H9 (cell line): Measurements from ENCODE around the gene APP. TPM values are rescaled to one million over a fixed set of nuclear protein-coding genes. Genes with fewer than 3 reads are reported as not detected.

Source experiments
- DNase-seq: peaks from one replicate; pipeline ENCODE4 v3.0.0-alpha.2; 2017
- H2AFZ ChIP-seq: one replicate; pipeline ENCODE4 v1.6.1; 2013; ENCODE audit warnings: mild to moderate bottlenecking, low read length, control low read depth, moderate library complexity
- H2AK5ac ChIP-seq: 2 replicates; pipeline ENCODE4 v1.6.1; 2013; ENCODE audit warnings: low read length, control low read depth, mixed read lengths; ENCODE audit not compliant: insufficient read length
- H2BK120ac ChIP-seq: one replicate; pipeline ENCODE4 v1.6.1; 2013; ENCODE audit warnings: low read depth, mild to moderate bottlenecking, low read length, control low read depth, inconsistent platforms; ENCODE audit not compliant: poor library complexity, severe bottlenecking
- H2BK12ac ChIP-seq: 2 replicates; pipeline ENCODE4 v1.6.1; 2013; ENCODE audit warnings: low read length, control low read depth, mixed read lengths, low read depth; ENCODE audit not compliant: insufficient read length
- H2BK15ac ChIP-seq: 2 replicates; pipeline ENCODE4 v1.6.1; 2013; ENCODE audit warnings: low read depth, low read length, control low read depth
- H2BK20ac ChIP-seq: one replicate; pipeline ENCODE4 v1.6.1; 2013; ENCODE audit warnings: low read depth, mild to moderate bottlenecking, low read length, control low read depth, inconsistent platforms; ENCODE audit not compliant: poor library complexity, severe bottlenecking
- H2BK5ac ChIP-seq: 2 replicates; pipeline ENCODE4 v1.6.1; 2013; ENCODE audit warnings: low read length, control low read depth, mixed read lengths; ENCODE audit not compliant: insufficient read length
- H3K14ac ChIP-seq: 2 replicates; pipeline ENCODE4 v1.6.1; 2013; ENCODE audit warnings: low read length, control low read depth; ENCODE audit not compliant: insufficient read depth
- H3K18ac ChIP-seq: 2 replicates; pipeline ENCODE4 v1.6.1; 2013; ENCODE audit warnings: low read depth, mild to moderate bottlenecking, mixed read lengths, low read length, control low read depth; ENCODE audit not compliant: insufficient read length
- H3K23ac ChIP-seq: 2 replicates; pipeline ENCODE4 v1.6.1; 2013; ENCODE audit warnings: low read length, control low read depth, mixed read lengths, low read depth; ENCODE audit not compliant: insufficient read length
- H3K23me2 ChIP-seq: 2 replicates; pipeline ENCODE4 v1.6.1; 2013; ENCODE audit warnings: low read depth, mild to moderate bottlenecking, mixed read lengths, low read length, control low read depth; ENCODE audit not compliant: insufficient read length, poor library complexity, severe bottlenecking
- H3K27ac ChIP-seq: 2 replicates; pipeline ENCODE4 v1.5.1; 2013; ENCODE audit warnings: low read length, control low read depth, mixed read lengths, low read depth; ENCODE audit not compliant: insufficient read length
- H3K27me3 ChIP-seq: 2 replicates; pipeline ENCODE4 v1.6.1; 2013; ENCODE audit warnings: low read length, control low read depth, inconsistent platforms; ENCODE audit not compliant: insufficient read depth
- H3K4ac ChIP-seq: 2 replicates; pipeline ENCODE4 v1.6.1; 2013; ENCODE audit warnings: low read depth, mild to moderate bottlenecking, control low read depth, inconsistent platforms, low read length, moderate library complexity
- H3K4me1 ChIP-seq: 2 replicates; pipeline ENCODE4 v1.6.1; 2013; ENCODE audit warnings: low read length, control low read depth, inconsistent platforms; ENCODE audit not compliant: insufficient read depth
- H3K4me2 ChIP-seq: 2 replicates; pipeline ENCODE4 v1.6.1; 2013; ENCODE audit warnings: low read length, control low read depth, mixed read lengths; ENCODE audit not compliant: insufficient read length, insufficient read depth
- H3K56ac ChIP-seq: 2 replicates; pipeline ENCODE4 v1.6.1; 2013; ENCODE audit warnings: low read depth, mild to moderate bottlenecking, mixed read lengths, low read length, control low read depth; ENCODE audit not compliant: insufficient read length
- H3K79me1 ChIP-seq: 2 replicates; pipeline ENCODE4 v1.6.1; 2013; ENCODE audit warnings: low read depth, mild to moderate bottlenecking, moderate library complexity, low read length, control low read depth, inconsistent platforms; ENCODE audit not compliant: insufficient read depth, poor library complexity, severe bottlenecking
- H3K79me2 ChIP-seq: 2 replicates; pipeline ENCODE4 v1.6.1; 2013; ENCODE audit warnings: low read length, control low read depth, inconsistent platforms; ENCODE audit not compliant: insufficient read depth
- H3K9ac ChIP-seq: 2 replicates; pipeline ENCODE4 v1.6.1; 2013; ENCODE audit warnings: low read length, control low read depth, mixed read lengths; ENCODE audit not compliant: insufficient read length; ENCODE audit errors: extremely low read depth
- H3K9me3 ChIP-seq: one replicate; pipeline ENCODE4 v1.6.1; 2013; ENCODE audit warnings: low read depth, low read length, inconsistent platforms; ENCODE audit not compliant: control insufficient read depth
- H3T11ph ChIP-seq: one replicate; pipeline ENCODE4 v1.6.1; 2013; ENCODE audit warnings: mild to moderate bottlenecking, low read length, control low read depth, inconsistent platforms
- H4K20me1 ChIP-seq: one replicate; pipeline ENCODE4 v1.6.1; 2013; ENCODE audit not compliant: control insufficient read depth, insufficient read length, insufficient read depth
- H4K5ac ChIP-seq: 2 replicates; pipeline ENCODE4 v1.6.1; 2013; ENCODE audit warnings: low read depth, mild to moderate bottlenecking, mixed read lengths, low read length, control low read depth; ENCODE audit not compliant: insufficient read length
- H4K8ac ChIP-seq: replicated peaks from 2 replicates; pipeline ENCODE4 v1.6.1; 2013; ENCODE audit warnings: low read length, control low read depth, mixed read lengths, low read depth; ENCODE audit not compliant: insufficient read length
- H4K91ac ChIP-seq: 2 replicates; pipeline ENCODE4 v1.6.1; 2013; ENCODE audit warnings: low read depth, mild to moderate bottlenecking, moderate library complexity, mixed read lengths, low read length, control low read depth; ENCODE audit not compliant: insufficient read length
- H3K27ac Mint-ChIP-seq, 3 experiments: 2 replicates in 2 of 3; 3 replicates in 1 of 3; pipeline ENCODE4 v1.8.0; 2020 to 2021; ENCODE audit warnings: mixed read lengths in 3 of 3, mild to moderate bottlenecking in 1 of 3, moderate library complexity in 1 of 3
- H3K27me3 Mint-ChIP-seq: 2 replicates; pipeline ENCODE4 v1.8.0; 2021; ENCODE audit warnings: low read depth, mild to moderate bottlenecking, moderate library complexity, mixed read lengths
- H3K36me3 Mint-ChIP-seq, 3 experiments: 2 replicates in 2 of 3; 3 replicates in 1 of 3; pipeline ENCODE4 v1.8.0; 2020 to 2021; ENCODE audit warnings: low read depth in 3 of 3, mixed read lengths in 3 of 3; ENCODE audit not compliant: insufficient read depth in 1 of 3
- H3K4me1 Mint-ChIP-seq, 2 experiments: 2 replicates each; pipeline ENCODE4 v1.8.0; 2020; ENCODE audit warnings: mixed read lengths in 2 of 2
- H3K4me3 Mint-ChIP-seq, 2 experiments: 2 replicates in 1 of 2; 3 replicates in 1 of 2; pipeline ENCODE4 v1.8.0; 2020 to 2021; ENCODE audit warnings: mild to moderate bottlenecking in 2 of 2, mixed read lengths in 2 of 2, moderate library complexity in 1 of 2
- H3K9me3 Mint-ChIP-seq, 2 experiments: 2 replicates in 1 of 2; 3 replicates in 1 of 2; pipeline ENCODE4 v1.8.0; 2020; ENCODE audit warnings: mild to moderate bottlenecking in 2 of 2, mixed read lengths in 2 of 2, moderate library complexity in 1 of 2
- WGBS: extraction: QIAGEN DNeasy Blood & Tissue Kit; methylation state at CpG from one replicate; pipeline ENCODE4 v1.1.7; 2013; ENCODE audit warnings: missing lambda C conversion rate, low lambda C conversion rate, mixed read lengths; ENCODE audit not compliant: insufficient read length; ENCODE audit errors: extremely low coverage; 5-methylcytosine and 5-hydroxymethylcytosine counted together
- total RNA-seq: library from RNA; stranded (reverse); gene quantifications from 2 replicates; pipeline ENCODE4 v1.2.1, GENCODE V29; 2021
- TF ChIP-seq, protein P1 (sequence below): fragments of 200-600 bp; sonication (generic); conservative IDR thresholded peaks from 3 replicates; pipeline ENCODE4 v1.8.0; 2021; ENCODE audit warnings: antibody characterized with exemption, mild to moderate bottlenecking

Gene APP
- total RNA-seq, 1 experiment from 2014 or later = 380 TPM

DNA sequence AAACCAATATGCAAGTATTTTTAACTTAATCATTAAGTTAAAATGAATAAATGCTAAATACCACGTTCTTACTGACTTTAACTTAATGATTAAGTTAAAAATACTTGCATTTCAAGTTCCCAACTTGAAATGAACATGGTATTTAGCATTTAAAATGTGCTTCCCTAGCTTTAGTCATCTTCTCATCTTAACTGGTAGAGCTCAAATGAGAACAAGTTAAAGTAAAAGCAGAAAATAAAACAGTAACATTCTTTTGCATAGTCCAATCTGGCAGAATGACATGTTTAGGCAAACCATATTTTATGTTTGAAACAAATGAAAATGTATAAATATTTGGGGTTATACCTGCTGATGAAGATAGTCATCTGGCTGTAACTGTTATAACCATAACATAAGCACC, 186.0 kb downstream of the APP start:
- peaks cover 42 to 43% of the 10 kb centered on the region in 2 experiments for H3K4me1 Mint-ChIP-seq
- Histone ChIP-seq H3K18ac (no peak overlapping the region), H4K20me1 (no peaks in the 10 kb centered on the region), H3T11ph (no peak overlapping the region), H3K23me2 (no peaks in the 10 kb centered on the region), H2AFZ (no peak overlapping the region), H3K79me1 (no peaks in the 10 kb centered on the region), H3K56ac (no peak overlapping the region), H4K91ac (no peak overlapping the region), H3K79me2 (peaks cover 2% of the 10 kb centered on the region; the same call in 1 of the 2 replicates), H3K27me3 (no peaks in the 10 kb centered on the region), H2BK5ac (no peak overlapping the region), H3K9me3 (no peaks in the 10 kb centered on the region), H2BK20ac (no peak overlapping the region), H3K27ac (no peak overlapping the region), H2BK15ac (no peak overlapping the region), H3K4me2 (no peak overlapping the region), H4K8ac (no peak overlapping the region), H2AK5ac (no peak overlapping the region), H3K4ac (no peak overlapping the region), H2BK12ac (no peak overlapping the region), H4K5ac (no peak overlapping the region), H2BK120ac (no peak overlapping the region), H3K9ac (no peak overlapping the region), H3K14ac (no peak overlapping the region), H3K4me1 (peaks cover 14% of the 10 kb centered on the region; the same call in 1 of the 2 replicates), H3K23ac (no peak overlapping the region)
- TF ChIP-seq, protein P1, sequence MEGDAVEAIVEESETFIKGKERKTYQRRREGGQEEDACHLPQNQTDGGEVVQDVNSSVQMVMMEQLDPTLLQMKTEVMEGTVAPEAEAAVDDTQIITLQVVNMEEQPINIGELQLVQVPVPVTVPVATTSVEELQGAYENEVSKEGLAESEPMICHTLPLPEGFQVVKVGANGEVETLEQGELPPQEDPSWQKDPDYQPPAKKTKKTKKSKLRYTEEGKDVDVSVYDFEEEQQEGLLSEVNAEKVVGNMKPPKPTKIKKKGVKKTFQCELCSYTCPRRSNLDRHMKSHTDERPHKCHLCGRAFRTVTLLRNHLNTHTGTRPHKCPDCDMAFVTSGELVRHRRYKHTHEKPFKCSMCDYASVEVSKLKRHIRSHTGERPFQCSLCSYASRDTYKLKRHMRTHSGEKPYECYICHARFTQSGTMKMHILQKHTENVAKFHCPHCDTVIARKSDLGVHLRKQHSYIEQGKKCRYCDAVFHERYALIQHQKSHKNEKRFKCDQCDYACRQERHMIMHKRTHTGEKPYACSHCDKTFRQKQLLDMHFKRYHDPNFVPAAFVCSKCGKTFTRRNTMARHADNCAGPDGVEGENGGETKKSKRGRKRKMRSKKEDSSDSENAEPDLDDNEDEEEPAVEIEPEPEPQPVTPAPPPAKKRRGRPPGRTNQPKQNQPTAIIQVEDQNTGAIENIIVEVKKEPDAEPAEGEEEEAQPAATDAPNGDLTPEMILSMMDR = no peak
- H3K4me3 Mint-ChIP-seq = no peak overlapping the region
- peaks cover 33 to 43% (median 35%) of the 10 kb centered on the region in 3 experiments; a peak in 6 of 7 replicates for H3K36me3 Mint-ChIP-seq
- no peaks in the 10 kb centered on the region; the same call in 1 of the 2 replicates for H3K27me3 Mint-ChIP-seq
- H3K9me3 Mint-ChIP-seq = no peaks in the 10 kb centered on the region
- H3K27ac Mint-ChIP-seq = no peak overlapping the region
- no CpG with 5 or more reads among the region's 1 CpG for WGBS
- DNase-seq = no peak
